Activated CD4-positive, alpha-beta memory T cell treated with anti-CD3 and anti-CD28 coated beads, Interleukin-2, amount 10 ng/mL, durations not matched to agents 7 days and 5 days (primary cell): ENCODE results near the gene ZNF839. TPM values are rescaled to one million over a fixed set of nuclear protein-coding genes. Genes with fewer than 3 reads are reported as not detected.
"Not testable (repeated sequence)": the region's sequence is repeated elsewhere in the genome, so short reads cannot be mapped to it uniquely, and the experiment has no call there.

Experiments
- CTCF ChIA-PET: fragments of 350-600 bp; sonication (Branson Sonifier 250); formaldehyde crosslinking; loops from one replicate; lab custom pipeline; 2021; ENCODE audit warnings: antibody characterized with exemption, inconsistent platforms; lab: Charles Lee
- POLR2A ChIA-PET: fragments of 350-600 bp; sonication (Branson Sonifier 250); formaldehyde crosslinking; loops from one replicate; lab custom pipeline; 2021; ENCODE audit warnings: antibody characterized with exemption; lab: Charles Lee
- DNase-seq: peaks from one replicate; pipeline ENCODE4 v3.0.0-alpha.2; 2020
- H3K27ac Mint-ChIP-seq: one replicate; pipeline ENCODE4 v1.8.0; 2021; ENCODE audit warnings: mild to moderate bottlenecking, mixed read lengths
- H3K27me3 Mint-ChIP-seq: one replicate; pipeline ENCODE4 v1.8.0; 2021; ENCODE audit warnings: mixed read lengths
- H3K36me3 Mint-ChIP-seq: one replicate; pipeline ENCODE4 v1.8.0; 2021; ENCODE audit warnings: low read depth, mixed read lengths
- H3K4me1 Mint-ChIP-seq: one replicate; pipeline ENCODE4 v1.8.0; 2021; ENCODE audit warnings: mixed read lengths
- H3K4me3 Mint-ChIP-seq: one replicate; pipeline ENCODE4 v1.8.0; 2021; ENCODE audit warnings: mild to moderate bottlenecking, mixed read lengths
- H3K9me3 Mint-ChIP-seq: one replicate; pipeline ENCODE4 v1.8.0; 2021; ENCODE audit warnings: mixed read lengths
- total RNA-seq, 2 experiments: library from RNA; stranded (reverse); gene quantifications; one replicate each; pipeline ENCODE4 v1.2.3, GENCODE V29; 2021

ZNF839 gene
- total RNA-seq, 2 experiments from 2014 or later = 15.1 to 15.3 TPM

GRCh38 chr14:102316743-102317563 is 2.6 kb upstream of the ZNF839 start:
- DNase-seq = peak; percentile 96
- Mint-ChIP-seq H3K4me1 (peaks cover 70% of the 10 kb centered on the region), H3K4me3 (peak overlapping the region; percentile 80), H3K9me3 (no peaks in the 10 kb centered on the region), H3K36me3 (peaks cover 2% of the 10 kb centered on the region), H3K27ac (peak overlapping the region; percentile 84), H3K27me3 (no peaks in the 10 kb centered on the region)
- POLR2A ChIA-PET = interaction anchor here (0.9 to 5.9 kb wide), 5 partner anchors 8 to 201 kb away, joined by 4 to 52 read pairs (median 4); partner anchors contain the start of genes CINP, MOK and TECPR2
- CTCF ChIA-PET = interaction anchor here (0.7 to 2.6 kb wide), 19 partner anchors 8 to 1248 kb away, joined by 3 to 31 read pairs (median 4); partner anchors contain the start of genes CINP, MOK and TECPR2

- no peaks in the 10 kb centered on the region for H3K9me3 Mint-ChIP-seq
- ChIA-PET CTCF (interaction anchor here (1.0 to 2.6 kb wide), 12 partner anchors 9 to 368 kb away, joined by 3 to 31 read pairs (median 6); partner anchors contain the start of genes CINP, MOK and TECPR2), POLR2A (interaction anchor here (0.9 to 5.9 kb wide), 5 partner anchors 12 to 200 kb away, joined by 4 to 52 read pairs (median 4); partner anchors contain the start of genes CINP, MOK and TECPR2)
- H3K4me3 Mint-ChIP-seq = peak overlapping the region; percentile 80
- peak overlapping the region; percentile 84 for H3K27ac Mint-ChIP-seq
- peaks cover 2% of the 10 kb centered on the region for H3K36me3 Mint-ChIP-seq
- DNase-seq = peak; percentile 59
- peaks cover 72% of the 10 kb centered on the region for H3K4me1 Mint-ChIP-seq
- no peaks in the 10 kb centered on the region for H3K27me3 Mint-ChIP-seq
These were observed 1.8 kb upstream of the ZNF839 start for GRCh38 chr14:102317564-102318248.

- Mint-ChIP-seq H3K36me3 (peaks cover 2% of the 10 kb centered on the region), H3K9me3 (no peaks in the 10 kb centered on the region), H3K27ac (peak overlapping the region; percentile 88), H3K4me3 (peak overlapping the region; percentile 83), H3K4me1 (peaks cover 68% of the 10 kb centered on the region), H3K27me3 (no peaks in the 10 kb centered on the region)
- DNase-seq = no peak
- POLR2A ChIA-PET = interaction anchor here (0.9 to 5.9 kb wide), 6 partner anchors 10 to 501 kb away, joined by 3 to 52 read pairs (median 4); partner anchors contain the start of genes CINP, MOK and TECPR2
- CTCF ChIA-PET = interaction anchor here (0.6 to 1.2 kb wide), 2 partner anchors 29 to 276 kb away, joined by 3 read pairs; no protein-coding TSS in a partner anchor
These were observed 717 bp upstream of the ZNF839 start for GRCh38 chr14:102318781-102319276.

GRCh38 chr14:102320033-102320660 is 601 bp downstream of the ZNF839 start:
- Mint-ChIP-seq H3K4me1 (peaks cover 56% of the 10 kb centered on the region), H3K27me3 (no peaks in the 10 kb centered on the region), H3K9me3 (no peaks in the 10 kb centered on the region), H3K36me3 (peaks cover 2% of the 10 kb centered on the region), H3K27ac (peak overlapping the region; percentile 88), H3K4me3 (peak overlapping the region; percentile 89)
- ChIA-PET POLR2A (interaction anchor here (0.7 to 5.9 kb wide), 9 partner anchors 9 to 509 kb away, joined by 3 to 52 read pairs (median 4); partner anchors contain the start of genes CINP, MOK and TECPR2), CTCF (interaction anchor here (0.6 to 1.8 kb wide), 6 partner anchors 16 to 356 kb away, joined by 3 to 7 read pairs (median 3); partner anchors contain the start of genes CINP, DYNC1H1, MOK and TECPR2)
- DNase-seq = peak; percentile 44

- Mint-ChIP-seq H3K27ac (peak overlapping the region; percentile 88), H3K27me3 (no peaks in the 10 kb centered on the region), H3K4me1 (peaks cover 53% of the 10 kb centered on the region)
These were observed 1.3 kb downstream of the ZNF839 start for GRCh38 chr14:102320671-102321455.

GRCh38 chr14:102321456-102322422 is 2.2 kb downstream of the ZNF839 start:
- Mint-ChIP-seq H3K27me3 (no peaks in the 10 kb centered on the region), H3K9me3 (no peaks in the 10 kb centered on the region), H3K36me3 (peaks cover 2% of the 10 kb centered on the region), H3K27ac (no peak overlapping the region), H3K4me1 (peaks cover 46% of the 10 kb centered on the region), H3K4me3 (no peak overlapping the region)
- ChIA-PET POLR2A (interaction anchor here (1.5 to 5.9 kb wide), 4 partner anchors 11 to 41 kb away, joined by 3 to 52 read pairs (median 6); partner anchors contain the start of genes CINP and TECPR2), CTCF (interaction anchor here (0.6 to 1.9 kb wide), 6 partner anchors 17 to 275 kb away, joined by 3 to 7 read pairs (median 4); partner anchors contain the start of gene MOK)
- no peak for DNase-seq

More at GRCh38 chr14:102320671-102321455, 1.3 kb downstream of the ZNF839 start:
- DNase-seq = no peak
- CTCF ChIA-PET = interaction anchor here (0.6 to 1.9 kb wide), 7 partner anchors 16 to 357 kb away, joined by 3 to 7 read pairs (median 3); partner anchors contain the start of genes DYNC1H1 and MOK
- H3K4me3 Mint-ChIP-seq = peak overlapping the region; percentile 89
- POLR2A ChIA-PET = interaction anchor here (0.7 to 5.9 kb wide), 8 partner anchors 8 to 273 kb away, joined by 3 to 52 read pairs (median 4); partner anchors contain the start of genes CINP, MOK and TECPR2
- peaks cover 2% of the 10 kb centered on the region for H3K36me3 Mint-ChIP-seq
- H3K9me3 Mint-ChIP-seq = no peaks in the 10 kb centered on the region

GRCh38 chr14:102323102-102323501 is 3.6 kb downstream of the ZNF839 start:
- Mint-ChIP-seq H3K4me1 (peaks cover 32% of the 10 kb centered on the region), H3K9me3 (no peaks in the 10 kb centered on the region), H3K27me3 (no peaks in the 10 kb centered on the region), H3K36me3 (peaks cover 2% of the 10 kb centered on the region), H3K27ac (no peak overlapping the region), H3K4me3 (no peak overlapping the region)
- CTCF ChIA-PET = interaction anchor here (1.4 kb wide), 1 partner anchor 9 kb away, joined by 4 read pairs; no protein-coding TSS in a partner anchor
- POLR2A ChIA-PET = interaction anchor here (1.6 kb wide), 1 partner anchor 12 kb away, joined by 5 read pairs; no protein-coding TSS in a partner anchor
- DNase-seq = peak; percentile 28

GRCh38 chr14:102325791-102326345 is 6.3 kb downstream of the ZNF839 start:
- POLR2A ChIA-PET = interaction anchor here (0.6 to 1.3 kb wide), 2 partner anchors 10 to 243 kb away, joined by 3 to 4 read pairs; no protein-coding TSS in a partner anchor

GRCh38 chr14:102326583-102326982 is 7.0 kb downstream of the ZNF839 start:
- no peaks in the 10 kb centered on the region for H3K27me3 Mint-ChIP-seq
- DNase-seq = no peak
- H3K9me3 Mint-ChIP-seq = no peaks in the 10 kb centered on the region
- H3K36me3 Mint-ChIP-seq = peaks cover 2% of the 10 kb centered on the region
- H3K4me3 Mint-ChIP-seq = no peak overlapping the region
- peaks cover 5% of the 10 kb centered on the region for H3K4me1 Mint-ChIP-seq
- H3K27ac Mint-ChIP-seq = no peak overlapping the region
- CTCF ChIA-PET = no interaction called here
- POLR2A ChIA-PET = interaction anchor here (1.3 kb wide), 1 partner anchor 10 kb away, joined by 3 read pairs; no protein-coding TSS in a partner anchor

More at GRCh38 chr14:102325791-102326345, 6.3 kb downstream of the ZNF839 start:
- H3K4me1 Mint-ChIP-seq = peaks cover 12% of the 10 kb centered on the region
- H3K27me3 Mint-ChIP-seq = no peaks in the 10 kb centered on the region
- CTCF ChIA-PET = no interaction called here
- DNase-seq = no peak
- H3K4me3 Mint-ChIP-seq = no peak overlapping the region
- no peaks in the 10 kb centered on the region for H3K9me3 Mint-ChIP-seq
- H3K27ac Mint-ChIP-seq = no peak overlapping the region
- H3K36me3 Mint-ChIP-seq = no peaks in the 10 kb centered on the region

GRCh38 chr14:102329381-102329780 is 9.8 kb downstream of the ZNF839 start:
- DNase-seq, H3K4me3 Mint-ChIP-seq, H3K27me3 Mint-ChIP-seq, CTCF ChIA-PET, H3K9me3 Mint-ChIP-seq, H3K27ac Mint-ChIP-seq, H3K4me1 Mint-ChIP-seq, H3K36me3 Mint-ChIP-seq: not testable (repeated sequence)
- POLR2A ChIA-PET = interaction anchor here (1.2 kb wide), 1 partner anchor 9 kb away, joined by 4 read pairs; no protein-coding TSS in a partner anchor
